Activated CD8-positive, alpha-beta memory T cell treated with anti-CD3 and anti-CD28 coated beads for 48 hours (primary cell): ENCODE results near the gene GSTM1.
"Not testable (repeated sequence)": the region's sequence is repeated elsewhere in the genome, so short reads cannot be mapped to it uniquely, and the experiment has no call there.

Source experiments
- DNase-seq, 3 experiments: peaks; one replicate each; pipeline ENCODE4 v3.0.0-alpha.2; 2020; ENCODE audit warnings: low read depth in 2 of 3, low spot score in 2 of 3

GSTM1 gene

DNA sequence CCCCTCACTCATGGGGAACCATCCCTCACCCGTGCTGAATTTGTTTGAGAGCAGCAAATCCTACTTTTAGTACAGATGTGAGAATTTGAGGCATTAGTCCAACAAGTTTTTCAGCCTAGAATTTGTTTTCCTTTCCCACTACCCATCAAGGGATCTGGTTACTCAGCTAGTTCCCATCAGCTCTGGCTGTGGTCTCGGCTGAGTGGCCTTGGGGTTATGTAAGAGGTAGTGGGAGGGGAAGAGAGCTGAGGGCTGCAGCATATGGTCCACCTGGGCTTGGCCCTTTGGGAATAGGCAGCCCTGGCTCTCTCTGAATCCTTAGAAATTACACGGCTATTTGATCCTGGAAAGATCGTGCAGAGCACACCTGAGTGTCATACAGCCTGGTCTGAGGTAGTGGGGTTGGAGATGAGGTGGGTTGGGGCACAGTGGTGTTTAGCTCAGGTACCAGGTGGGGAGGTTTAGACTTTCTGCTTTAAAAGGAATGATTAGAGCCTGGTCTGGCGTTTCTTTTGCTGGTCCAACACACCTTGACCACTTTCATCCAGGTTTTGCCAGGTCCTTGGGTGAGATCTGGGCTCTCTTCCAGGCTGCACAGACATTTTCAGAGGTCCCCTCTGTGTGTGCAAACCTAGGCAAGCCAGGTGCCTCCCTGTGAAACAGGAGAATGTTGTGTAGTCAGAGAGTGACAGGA, 27.5 kb upstream of the GSTM1 start:
- DNase-seq, result no peak

DNA sequence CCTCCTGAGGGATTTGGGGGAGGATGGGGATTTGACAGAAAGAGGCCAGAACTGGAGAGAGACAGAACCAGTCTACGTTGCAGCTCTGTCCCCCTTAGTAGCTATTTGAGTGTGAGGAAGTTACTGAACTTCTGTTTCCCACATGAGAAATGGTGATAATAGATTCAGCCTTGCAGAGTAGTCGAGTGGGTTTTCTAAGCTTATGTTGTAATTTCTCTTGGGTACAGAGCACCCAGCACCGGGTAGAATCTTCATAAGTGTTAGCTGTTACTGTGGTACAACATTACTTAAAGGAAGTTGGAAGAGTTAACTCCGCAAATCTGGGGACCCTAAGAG, 27.0 kb upstream of the GSTM1 start:
- DNase-seq, result not testable (repeated sequence)

GRCh38 chr1:109661391-109661790, 26.2 kb upstream of the GSTM1 start:
- no peak for DNase-seq

GRCh38 chr1:109664671-109665070, 22.9 kb upstream of the GSTM1 start:
- DNase-seq, result no peak

- DNase-seq, result peak; percentile 46 to 60 (median 56)
Measured at GRCh38 chr1:109667452-109668122, 20.0 kb upstream of the GSTM1 start, which contains the start of gene GSTM2. Gene GSTM2, plus strand, starts transcription at chr1:109668057. Its CDS starts 59 bp downstream, at chr1:109668116.

DNA sequence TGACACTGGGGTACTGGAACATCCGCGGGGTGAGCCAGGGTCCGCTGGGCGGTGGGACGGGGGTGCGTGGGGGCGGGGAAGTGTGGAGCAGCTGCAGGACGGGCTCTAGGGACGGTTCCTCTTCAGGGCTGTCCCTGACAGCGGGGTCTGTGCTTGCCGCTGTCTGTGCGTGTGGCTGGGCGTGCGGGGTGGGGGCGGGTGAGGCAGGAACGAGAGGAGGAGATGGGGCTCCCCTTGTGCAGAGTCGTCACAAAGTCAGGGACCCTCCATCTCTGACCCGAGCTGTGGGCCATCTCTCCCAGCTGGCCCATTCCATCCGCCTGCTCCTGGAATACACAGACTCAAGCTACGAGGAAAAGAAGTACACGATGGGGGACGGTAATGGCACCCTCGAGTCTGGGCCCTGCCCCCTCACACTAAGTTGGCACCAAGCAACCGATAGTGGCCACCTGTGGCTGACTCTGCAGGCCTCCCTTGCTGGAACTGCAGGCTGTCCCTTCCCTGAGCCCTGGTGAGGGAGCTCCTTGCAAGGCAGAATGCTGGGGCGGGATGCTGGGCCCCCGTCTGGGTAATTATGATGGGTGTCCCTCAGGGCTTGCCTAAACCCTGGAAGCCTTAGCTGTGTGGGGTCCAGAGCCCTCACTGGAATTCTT, 19.4 kb upstream of the GSTM1 start:
- DNase-seq, result no peak

GRCh38 chr1:109669246-109669948, 18.2 kb upstream of the GSTM1 start:
- DNase-seq, result no peak

GRCh38 chr1:109669949-109670302, 17.7 kb upstream of the GSTM1 start:
- DNase-seq, result not testable (repeated sequence)

DNA sequence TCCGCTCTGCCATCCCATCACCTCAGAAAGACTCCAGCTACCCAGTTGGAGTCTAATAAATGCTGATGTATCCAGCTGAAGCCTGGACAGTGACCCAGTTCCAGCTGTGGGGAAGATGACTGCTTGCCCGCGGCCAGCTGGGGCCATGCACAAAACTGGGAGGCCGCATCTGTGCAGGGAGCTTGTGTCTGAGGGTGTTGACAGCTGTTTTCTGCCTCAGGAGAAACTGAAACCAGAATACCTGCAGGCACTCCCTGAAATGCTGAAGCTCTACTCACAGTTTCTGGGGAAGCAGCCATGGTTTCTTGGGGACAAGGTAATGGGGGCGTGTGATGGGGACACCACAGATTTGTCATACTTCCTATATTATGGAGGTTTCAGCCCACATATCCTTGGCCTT, 16.6 kb upstream of the GSTM1 start:
- DNase-seq, result no peak

GRCh38 chr1:109673861-109674260, 13.8 kb upstream of the GSTM1 start:
- DNase-seq, result not testable (repeated sequence)

- DNase-seq, result not testable (repeated sequence)
Measured at GRCh38 chr1:109676683-109677381, 10.8 kb upstream of the GSTM1 start.

GRCh38 chr1:109677459-109677858, 10.2 kb upstream of the GSTM1 start:
- no peak for DNase-seq

GRCh38 chr1:109678637-109679036, 9.0 kb upstream of the GSTM1 start:
- DNase-seq, result not testable (repeated sequence)

DNA sequence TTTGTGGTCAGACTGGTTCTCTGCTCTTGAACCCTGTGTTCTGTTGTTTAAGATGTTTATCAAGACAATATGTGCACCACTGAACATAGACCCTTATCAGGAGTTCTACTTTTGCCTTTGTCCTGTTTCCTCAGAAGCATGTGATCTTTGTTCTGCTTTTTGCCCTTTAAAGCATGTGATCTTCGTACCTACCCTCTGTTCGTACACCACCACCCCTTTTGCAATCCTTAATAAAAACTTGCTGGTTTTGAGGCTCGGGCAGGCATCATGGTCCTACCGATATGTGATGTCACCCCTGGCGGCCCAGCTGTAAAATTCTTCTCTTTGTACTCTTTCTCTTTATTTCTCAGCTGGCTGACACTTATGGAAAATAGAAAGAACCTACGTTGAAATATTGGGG, 2.8 kb upstream of the GSTM1 start:
- DNase-seq, result not testable (repeated sequence)

DNA sequence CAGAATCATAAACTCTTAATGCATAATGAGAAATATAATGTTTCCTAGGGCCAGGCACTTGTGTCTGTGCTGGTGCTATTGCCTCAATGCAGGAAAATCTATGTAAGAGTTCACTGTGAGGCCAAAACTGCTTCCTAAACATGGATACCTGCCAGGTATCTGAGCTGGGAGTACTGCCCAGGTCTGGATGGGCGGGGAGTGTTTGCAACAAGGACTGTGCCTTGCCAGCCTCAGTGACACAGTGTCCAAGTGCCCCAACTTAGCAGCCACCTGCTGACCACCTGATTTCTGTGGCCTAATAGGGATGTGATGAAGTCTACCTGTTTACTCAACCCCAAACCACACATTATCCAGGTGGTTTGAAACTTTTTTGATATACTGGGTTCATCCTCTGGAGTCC, 2.2 kb upstream of the GSTM1 start:
- DNase-seq, result not testable (repeated sequence)

DNA sequence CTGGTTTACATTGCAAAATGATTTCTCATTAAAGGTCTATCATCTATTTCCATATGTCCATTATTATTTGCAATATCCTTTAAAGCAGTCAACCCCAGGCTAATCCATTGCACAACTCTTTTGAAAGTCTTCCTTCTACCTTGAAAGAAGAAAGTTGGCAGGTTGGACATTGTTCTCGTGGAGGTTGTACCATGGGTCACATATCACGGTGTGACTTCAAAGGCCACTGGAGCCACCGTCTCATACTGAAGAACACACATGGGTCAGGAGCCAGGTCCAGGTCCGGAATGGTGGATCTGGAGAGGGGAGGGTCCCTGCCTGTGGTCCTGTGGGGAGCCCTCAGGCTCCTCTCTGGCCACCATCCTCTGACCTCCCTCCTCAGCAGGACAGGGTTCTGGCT, 1.7 kb upstream of the GSTM1 start:
- DNase-seq, result not testable (repeated sequence)

- DNase-seq, result not testable (repeated sequence)
Measured at GRCh38 chr1:109687109-109687508, 508 bp upstream of the GSTM1 start.

DNA sequence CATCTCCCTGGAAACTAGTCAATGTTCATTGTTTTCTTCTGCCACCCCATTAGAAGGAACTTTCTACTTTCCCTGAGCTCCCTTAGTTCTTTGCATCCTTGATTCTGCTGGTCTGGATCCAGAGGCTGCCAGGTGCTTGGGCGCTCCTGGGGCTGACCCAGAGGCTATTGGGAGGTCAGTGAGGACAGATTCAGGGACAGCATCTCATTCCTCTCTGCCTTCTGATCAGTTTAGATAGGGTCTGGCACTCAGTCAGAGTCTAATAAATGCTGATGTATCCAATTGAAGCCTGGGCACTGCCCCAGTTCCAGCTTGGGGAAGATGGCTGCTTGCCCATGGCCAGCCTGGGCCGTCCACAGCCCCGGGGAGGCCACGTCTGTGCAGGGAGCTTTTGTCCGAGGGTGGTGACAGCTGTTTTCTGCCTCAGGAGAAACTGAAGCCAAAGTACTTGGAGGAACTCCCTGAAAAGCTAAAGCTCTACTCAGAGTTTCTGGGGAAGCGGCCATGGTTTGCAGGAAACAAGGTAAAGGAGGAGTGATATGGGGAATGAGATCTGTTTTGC, 2.3 kb downstream of the GSTM1 start:
- DNase-seq, result no peak

DNA sequence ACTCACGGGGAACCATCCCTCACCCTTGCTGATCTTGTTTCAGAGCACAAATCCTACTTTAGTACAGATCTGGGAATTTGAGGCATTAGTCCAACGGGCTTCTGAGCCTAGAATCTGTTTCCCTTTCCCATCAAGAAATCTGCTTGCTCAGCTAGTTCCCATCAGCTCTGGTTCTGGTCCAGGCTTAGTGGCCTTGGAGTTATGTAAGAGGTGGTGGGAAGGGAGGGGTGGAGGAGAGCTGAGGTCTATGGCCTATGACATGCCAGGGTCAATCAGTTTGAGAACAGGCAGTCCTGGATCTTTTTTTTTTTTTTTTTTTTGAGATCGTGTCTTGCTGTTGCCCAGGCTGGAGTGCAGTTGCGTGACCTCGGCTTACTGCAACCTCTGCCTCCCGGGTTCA, 4.1 kb downstream of the GSTM1 start:
- no peak for DNase-seq

DNA sequence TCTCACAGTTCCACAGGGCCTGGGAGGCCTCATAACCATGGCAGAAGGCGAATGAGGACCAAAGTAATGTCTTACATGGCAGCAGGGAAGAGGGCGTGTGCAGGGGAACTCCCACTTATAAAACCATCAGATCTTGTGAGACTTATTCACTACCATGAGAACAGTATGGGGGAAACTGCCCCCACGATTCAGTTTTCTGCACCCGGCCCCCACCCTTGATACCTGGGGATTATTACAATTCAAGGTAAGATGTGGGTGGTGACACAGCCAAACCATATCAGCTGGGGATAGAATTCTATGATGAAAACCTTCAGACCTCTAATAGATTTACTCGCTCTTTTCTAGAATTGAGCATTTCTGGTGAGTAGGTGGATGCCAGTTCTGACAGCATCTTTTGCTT, 6.8 kb downstream of the GSTM1 start:
- not testable (repeated sequence) for DNase-seq

DNA sequence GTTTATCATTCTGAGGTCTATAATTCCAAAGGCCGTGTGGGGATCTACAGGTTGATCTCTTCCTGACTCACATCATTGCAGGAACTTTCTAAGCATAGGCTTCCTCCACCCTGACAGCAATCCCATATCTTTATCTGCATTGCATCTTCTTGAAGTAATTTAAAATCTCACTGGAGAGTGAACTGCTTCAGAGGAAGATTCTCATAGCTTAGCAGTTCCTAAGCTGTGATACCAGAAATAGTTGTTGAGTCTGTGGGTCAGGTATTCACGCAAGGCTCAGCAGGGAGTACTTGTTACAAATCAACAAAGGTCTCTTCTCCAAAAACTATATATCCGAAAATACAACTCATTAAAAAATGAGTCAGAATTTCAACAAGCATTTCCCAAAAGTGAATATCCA, 7.5 kb downstream of the GSTM1 start:
- not testable (repeated sequence) for DNase-seq
